ENCODE measurements around the gene EGR4.

DNA sequence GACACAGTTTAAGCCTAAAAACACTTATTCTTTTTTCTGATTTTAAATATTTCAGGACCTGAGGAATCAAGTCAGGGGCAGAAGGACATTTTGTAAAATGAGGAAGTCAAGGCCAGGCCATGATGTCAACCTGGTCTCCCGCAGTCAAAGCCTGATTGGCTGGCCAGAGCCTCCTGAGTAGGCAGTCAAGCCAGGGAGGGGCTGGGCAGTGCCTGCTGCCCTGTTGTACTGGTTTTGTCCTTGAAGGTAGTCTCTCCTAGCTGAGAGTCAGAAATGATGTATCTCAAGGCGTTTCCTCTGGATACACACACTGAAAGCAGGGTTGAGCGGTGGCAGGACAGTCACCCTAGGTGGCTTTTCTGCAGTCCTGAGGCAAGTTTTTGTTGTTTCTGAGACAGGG is 39.4 kb downstream of the EGR4 start:
- no peak for TF ChIP-seq POLR2AphosphoS5 (IDR thresholded peaks at IDR 0.05)
- TF ChIP-seq, protein P1, sequence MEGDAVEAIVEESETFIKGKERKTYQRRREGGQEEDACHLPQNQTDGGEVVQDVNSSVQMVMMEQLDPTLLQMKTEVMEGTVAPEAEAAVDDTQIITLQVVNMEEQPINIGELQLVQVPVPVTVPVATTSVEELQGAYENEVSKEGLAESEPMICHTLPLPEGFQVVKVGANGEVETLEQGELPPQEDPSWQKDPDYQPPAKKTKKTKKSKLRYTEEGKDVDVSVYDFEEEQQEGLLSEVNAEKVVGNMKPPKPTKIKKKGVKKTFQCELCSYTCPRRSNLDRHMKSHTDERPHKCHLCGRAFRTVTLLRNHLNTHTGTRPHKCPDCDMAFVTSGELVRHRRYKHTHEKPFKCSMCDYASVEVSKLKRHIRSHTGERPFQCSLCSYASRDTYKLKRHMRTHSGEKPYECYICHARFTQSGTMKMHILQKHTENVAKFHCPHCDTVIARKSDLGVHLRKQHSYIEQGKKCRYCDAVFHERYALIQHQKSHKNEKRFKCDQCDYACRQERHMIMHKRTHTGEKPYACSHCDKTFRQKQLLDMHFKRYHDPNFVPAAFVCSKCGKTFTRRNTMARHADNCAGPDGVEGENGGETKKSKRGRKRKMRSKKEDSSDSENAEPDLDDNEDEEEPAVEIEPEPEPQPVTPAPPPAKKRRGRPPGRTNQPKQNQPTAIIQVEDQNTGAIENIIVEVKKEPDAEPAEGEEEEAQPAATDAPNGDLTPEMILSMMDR (IDR thresholded peaks at IDR 0.05), result no peak
